PC-3 (cell line): ENCODE results near the gene NCEH1. TPM values are rescaled to one million over a fixed set of nuclear protein-coding genes. Genes with fewer than 3 reads are reported as not detected.

Experiments used
- ATAC-seq: fragments of 200-7000 bp; cut with Tn5 transposase; 2 replicates; pipeline ENCODE4 v1.9.1; 2020; ENCODE audit warnings: mild to moderate bottlenecking, moderate library complexity
- BruUV-seq: library from RNA; stranded (reverse); fragments of 400-500 nt; replicated peaks from 2 replicates; lab custom pipeline; 2021; lab: Mats Ljungman, UMichigan
- CTCF ChIA-PET: fragments of 300-600 bp; sonication (Branson Sonifier 250); formaldehyde crosslinking; loops from one replicate; lab custom pipeline; 2022; ENCODE audit warnings: antibody characterized with exemption; lab: Charles Lee
- POLR2A ChIA-PET: fragments of 300-600 bp; sonication (Branson Sonifier 250); formaldehyde crosslinking; loops from one replicate; lab custom pipeline; 2022; ENCODE audit warnings: antibody characterized with exemption; ENCODE audit not compliant: unreplicated experiment; lab: Charles Lee
- DNase-seq: peaks from one replicate; pipeline ENCODE4 v3.0.0-alpha.2; 2015
- H2AFZ ChIP-seq: fragments of 300-600 bp; sonication (generic); 2 replicates; pipeline ENCODE4 v1.6.0; 2016; ENCODE audit warnings: antibody characterized with exemption, low read length
- H3F3A ChIP-seq: fragments of 300-600 bp; sonication (generic); one replicate; pipeline ENCODE4 v1.6.0; 2017; ENCODE audit warnings: antibody characterized with exemption, low read length, control low read depth, mild to moderate bottlenecking; ENCODE audit not compliant: unreplicated experiment
- H3K27ac ChIP-seq: fragments of 300-600 bp; sonication (generic); 2 replicates; pipeline ENCODE4 v1.5.1; 2016; ENCODE audit warnings: mild to moderate bottlenecking, low read length
- H3K27me3 ChIP-seq: fragments of 300-600 bp; sonication (generic); 2 replicates; pipeline ENCODE4 v1.6.1; 2016; ENCODE audit warnings: low read length, mixed read lengths
- H3K36me3 ChIP-seq: fragments of 300-600 bp; sonication (generic); 2 replicates; pipeline ENCODE4 v1.6.1; 2016; ENCODE audit warnings: low read depth, mixed run types, low read length, mixed read lengths
- H3K4me1 ChIP-seq: fragments of 300-600 bp; sonication (generic); 2 replicates; pipeline ENCODE4 v1.5.1; 2016; ENCODE audit warnings: low read length; ENCODE audit not compliant: insufficient read depth
- H3K4me2 ChIP-seq: fragments of 300-600 bp; sonication (generic); 2 replicates; pipeline ENCODE4 v1.6.0; 2016; ENCODE audit warnings: low read length
- H3K4me3 ChIP-seq: fragments of 300-600 bp; sonication (generic); 2 replicates; pipeline ENCODE4 v1.5.1; 2016; ENCODE audit warnings: mild to moderate bottlenecking, low read length, mixed read lengths
- H3K79me2 ChIP-seq: fragments of 300-600 bp; sonication (generic); 2 replicates; pipeline ENCODE4 v1.6.1; 2017; ENCODE audit warnings: low read length, mixed read lengths
- H3K9ac ChIP-seq: fragments of 300-600 bp; sonication (generic); 2 replicates; pipeline ENCODE4 v1.6.0; 2016; ENCODE audit warnings: mild to moderate bottlenecking, low read length
- H3K9me2 ChIP-seq: fragments of 300-600 bp; sonication (generic); replicated peaks from 2 replicates; pipeline ENCODE4 v1.6.1; 2016; ENCODE audit warnings: mixed run types, low read length, mixed read lengths
- H3K9me3 ChIP-seq: fragments of 300-600 bp; sonication (generic); 2 replicates; pipeline ENCODE4 v1.6.1; 2016; ENCODE audit warnings: low read length, mixed read lengths
- H4K20me1 ChIP-seq: fragments of 300-600 bp; sonication (generic); 2 replicates; pipeline ENCODE4 v1.6.1; 2016; ENCODE audit warnings: low read length, mixed read lengths
- CTCF ChIP-seq: fragments of 300-600 bp; sonication (generic); conservative IDR thresholded peaks from 2 replicates; pipeline ENCODE4 v1.5.1; 2017; ENCODE audit warnings: antibody characterized with exemption, low read depth, mild to moderate bottlenecking, low read length
- EZH2 ChIP-seq: fragments of 300-600 bp; sonication (generic); IDR thresholded peaks from one replicate; pipeline ENCODE4 v1.6.1; 2017; ENCODE audit warnings: antibody characterized with exemption, mild to moderate bottlenecking, low read length; ENCODE audit not compliant: unreplicated experiment
- EZH2phosphoT487 ChIP-seq: fragments of 300-600 bp; sonication (generic); IDR thresholded peaks from 2 replicates; pipeline ENCODE4 v1.6.1; 2018; ENCODE audit warnings: mild to moderate bottlenecking, antibody characterized with exemption, low read length, borderline replicate concordance
- intact Hi-C: fragments of 100-400 bp; cut with micrococcal nuclease; formaldehyde crosslinking; loops from 2 replicates; pipeline ENCODE4 v1.9.0; 2023
- total RNA-seq: library from RNA; depleted of rRNA; stranded (reverse); fragments of >200 nt; gene quantifications from 2 replicates; pipeline ENCODE4 v1.2.3, GENCODE V29; 2014

The NCEH1 gene
- total RNA-seq, 1 experiment from 2014 or later, result 28.2 TPM

GRCh38 chr3:172717493-172718088 is 6.7 kb upstream of the NCEH1 start:
- no peak overlapping the region for H3K4me2 ChIP-seq
- H3K9me2 ChIP-seq, result no peaks in the 10 kb centered on the region
- DNase-seq (peak; percentile 40), ATAC-seq (peak; percentile 61)
- no peak overlapping the region for H3K9ac ChIP-seq
- H3K9me3 ChIP-seq, result no peaks in the 10 kb centered on the region
- no peaks in the 10 kb centered on the region for H3K79me2 ChIP-seq
- H3K27me3 ChIP-seq, result no peaks in the 10 kb centered on the region
- H4K20me1 ChIP-seq, result no peaks in the 10 kb centered on the region
- no TSS peak for BruUV-seq
- POLR2A ChIA-PET, result interaction anchor here (0.5 to 1.0 kb wide), 2 partner anchors 30 to 32 kb away, joined by 3 to 7 read pairs; no protein-coding TSS in a partner anchor
- H3K4me3 ChIP-seq, result no peak overlapping the region
- intact Hi-C loops, result no loop called here
- no peak overlapping the region for H3K27ac ChIP-seq
- TF ChIP-seq EZH2phosphoT487, result no peak
- peak; percentile 73 for TF ChIP-seq CTCF
- TF ChIP-seq EZH2, result no peak
- no peaks in the 10 kb centered on the region for H3K36me3 ChIP-seq
- CTCF ChIA-PET, result interaction anchor here (0.5 to 1.0 kb wide), 5 partner anchors 31 to 241 kb away, joined by 3 to 10 read pairs (median 4); no protein-coding TSS in a partner anchor
- H3F3A ChIP-seq, result no peaks in the 10 kb centered on the region
- peaks cover 8% of the 10 kb centered on the region; the same call in 1 of the 2 replicates for H3K4me1 ChIP-seq
- H2AFZ ChIP-seq, result peak overlapping the region; percentile 48

- H3K9me2 ChIP-seq, result no peaks in the 10 kb centered on the region
- DNase-seq (no peak), ATAC-seq (no peak)
- H3K36me3 ChIP-seq, result no peaks in the 10 kb centered on the region
- H3K4me3 ChIP-seq, result no peak overlapping the region
- H3K4me2 ChIP-seq, result no peak overlapping the region
- no peak overlapping the region for H3K9ac ChIP-seq
- H3K79me2 ChIP-seq, result no peaks in the 10 kb centered on the region
- POLR2A ChIA-PET, result no interaction called here
- peaks cover 8% of the 10 kb centered on the region for H3F3A ChIP-seq
- TF ChIP-seq EZH2 (no peak), CTCF (no peak), EZH2phosphoT487 (no peak)
- CTCF ChIA-PET, result no interaction called here
- no peaks in the 10 kb centered on the region for H3K9me3 ChIP-seq
- no peak overlapping the region for H3K27ac ChIP-seq
- no peaks in the 10 kb centered on the region for H4K20me1 ChIP-seq
- H3K4me1 ChIP-seq, result peaks cover 12% of the 10 kb centered on the region
- intact Hi-C loops, result no loop called here
- no peak overlapping the region for H2AFZ ChIP-seq
- BruUV-seq, result no TSS peak
- H3K27me3 ChIP-seq, result no peaks in the 10 kb centered on the region
Measured at GRCh38 chr3:172716476-172716875, 5.6 kb upstream of the NCEH1 start.

- no peak for TF ChIP-seq EZH2
- TF ChIP-seq CTCF, result no peak
- no peak for TF ChIP-seq EZH2phosphoT487
- intact Hi-C loops, result no loop called here
- no TSS peak for BruUV-seq
- CTCF ChIA-PET, result no interaction called here
- POLR2A ChIA-PET, result interaction anchor here (0.7 kb wide), 1 partner anchor 56 kb away, joined by 6 read pairs; no protein-coding TSS in a partner anchor
- DNase-seq, result no peak
- H3K4me1 ChIP-seq, result peaks cover 28% of the 10 kb centered on the region
- no peaks in the 10 kb centered on the region for H3K9me3 ChIP-seq
- H3K79me2 ChIP-seq, result peaks cover 26% of the 10 kb centered on the region
- ATAC-seq, result no peak
- no peak overlapping the region for H3K4me2 ChIP-seq
- H3F3A ChIP-seq, result peaks cover 11% of the 10 kb centered on the region
- no peak overlapping the region for H3K9ac ChIP-seq
- no peaks in the 10 kb centered on the region for H3K27me3 ChIP-seq
- H2AFZ ChIP-seq, result no peak overlapping the region
- no peak overlapping the region for H3K4me3 ChIP-seq
- H3K9me2 ChIP-seq, result no peaks in the 10 kb centered on the region
- H3K27ac ChIP-seq, result no peak overlapping the region
- no peaks in the 10 kb centered on the region for H3K36me3 ChIP-seq
- peaks cover 21% of the 10 kb centered on the region for H4K20me1 ChIP-seq
Measured at GRCh38 chr3:172713316-172713715, 2.4 kb upstream of the NCEH1 start.
